CD14-positive monocyte (primary cell): ENCODE results near the gene ELF5. TPM values are rescaled to one million over a fixed set of nuclear protein-coding genes. Genes with fewer than 3 reads are reported as not detected.
A peak's percentile ranks its signal among the peaks of the same experiment; 100 is the strongest.

ENCODE experiments used
- DNase-seq, 3 donors: peaks; one replicate each; pipeline ENCODE4 v3.0.0-alpha.2; 2011 to 2022
- H2AFZ ChIP-seq: 2 replicates; pipeline ENCODE4 v1.6.0; 2012; ENCODE audit warnings: mild to moderate bottlenecking, low read depth, low read length, inconsistent platforms; ENCODE audit not compliant: insufficient read depth, poor library complexity, severe bottlenecking
- H3K27ac ChIP-seq, 2 donors: 1 replicate in 1 of 2; 2 replicates in 1 of 2; pipeline ENCODE4 v1.5.1; 2012 to 2013; ENCODE audit warnings: low read length in 2 of 2, control low read depth in 1 of 2, inconsistent platforms in 1 of 2, low read depth in 1 of 2, mild to moderate bottlenecking in 1 of 2
- H3K27me3 ChIP-seq, 2 donors: one replicate each; pipeline versions ENCODE4 v1.6.0 to v1.6.1; 2011 to 2013; ENCODE audit warnings: low read length in 2 of 2; ENCODE audit not compliant: control insufficient read depth in 2 of 2, insufficient read depth in 2 of 2
- H3K36me3 ChIP-seq, 2 donors: replicated peaks in 1 of 2; 1 replicate in 1 of 2; 2 replicates in 1 of 2; pipeline versions ENCODE4 v1.5.1 to v1.6.1; 2012 to 2013; ENCODE audit warnings: low read length in 2 of 2, control low read depth in 1 of 2, inconsistent platforms in 1 of 2, mild to moderate bottlenecking in 1 of 2; ENCODE audit not compliant: insufficient read depth in 2 of 2, control insufficient read depth in 1 of 2
- H3K4me1 ChIP-seq, 2 donors: 1 replicate in 1 of 2; 2 replicates in 1 of 2; pipeline versions ENCODE4 v1.5.1 to v1.6.1; 2012 to 2013; ENCODE audit warnings: low read length in 2 of 2, control low read depth in 1 of 2, inconsistent platforms in 1 of 2, mild to moderate bottlenecking in 1 of 2, moderate library complexity in 1 of 2; ENCODE audit not compliant: insufficient read depth in 2 of 2, control insufficient read depth in 1 of 2
- H3K4me2 ChIP-seq: replicated peaks from 2 replicates; pipeline ENCODE3; 2012; ENCODE audit warnings: low read length, moderate library complexity, mild to moderate bottlenecking; ENCODE audit not compliant: poor library complexity, severe bottlenecking; ENCODE audit errors: extremely low read depth
- H3K4me3 ChIP-seq, 3 experiments: fragments of 200-600 bp in 1 of 3; sonication (generic) in 1 of 3; replicated peaks in 1 of 3; 1 replicate in 2 of 3; 2 replicates in 1 of 3; pipeline ENCODE4 v1.5.1; 2011 to 2013; ENCODE audit warnings: low read length in 3 of 3, mild to moderate bottlenecking in 3 of 3, control low read depth in 2 of 3, low read depth in 2 of 3, inconsistent platforms in 1 of 3, moderate library complexity in 1 of 3
- H3K79me2 ChIP-seq: 2 replicates; pipeline ENCODE4 v1.6.0; 2012; ENCODE audit warnings: mild to moderate bottlenecking, control low read depth, inconsistent platforms, low read length, moderate library complexity; ENCODE audit not compliant: insufficient read depth
- H3K9ac ChIP-seq: 2 replicates; pipeline ENCODE4 v1.6.0; 2017; ENCODE audit warnings: low read length, mild to moderate bottlenecking; ENCODE audit not compliant: insufficient read depth, poor library complexity, severe bottlenecking
- H3K9me3 ChIP-seq, 2 donors: replicated peaks in 1 of 2; 1 replicate in 1 of 2; 2 replicates in 1 of 2; pipeline versions ENCODE4 v1.5.1 to v1.6.1; 2012 to 2013; ENCODE audit warnings: low read length in 2 of 2, control low read depth in 1 of 2; ENCODE audit not compliant: control insufficient read depth in 1 of 2, insufficient read depth in 1 of 2
- H4K20me1 ChIP-seq: 2 replicates; pipeline ENCODE4 v1.6.0; 2012; ENCODE audit warnings: mild to moderate bottlenecking, low read length, control low read depth, moderate library complexity; ENCODE audit not compliant: insufficient read depth
- H3K27ac Mint-ChIP-seq, 7 donors: one replicate each; pipeline ENCODE4 v1.8.0; 2020; ENCODE audit warnings: mild to moderate bottlenecking in 7 of 7, mixed read lengths in 7 of 7, moderate library complexity in 6 of 7, inconsistent platforms in 2 of 7
- H3K27me3 Mint-ChIP-seq, 3 donors: one replicate each; pipeline ENCODE4 v1.8.0; 2021 to 2022; ENCODE audit warnings: low read depth in 3 of 3, mild to moderate bottlenecking in 3 of 3, mixed read lengths in 3 of 3, moderate library complexity in 3 of 3, inconsistent platforms in 1 of 3
- H3K36me3 Mint-ChIP-seq, 2 donors: one replicate each; pipeline ENCODE4 v1.8.0; 2020; ENCODE audit warnings: mixed read lengths in 2 of 2, inconsistent platforms in 1 of 2, mild to moderate bottlenecking in 1 of 2
- H3K4me1 Mint-ChIP-seq: one replicate; pipeline ENCODE4 v1.8.0; 2020; ENCODE audit warnings: mild to moderate bottlenecking, mixed read lengths
- H3K4me3 Mint-ChIP-seq, 2 donors: one replicate each; pipeline ENCODE4 v1.8.0; 2020; ENCODE audit warnings: mild to moderate bottlenecking in 2 of 2, mixed read lengths in 2 of 2, moderate library complexity in 1 of 2
- H3K9me3 Mint-ChIP-seq, 7 donors: one replicate each; pipeline ENCODE4 v1.8.0; 2020 to 2022; ENCODE audit warnings: mixed read lengths in 7 of 7, mild to moderate bottlenecking in 6 of 7, moderate library complexity in 6 of 7, inconsistent platforms in 2 of 7
- WGBS: methylation state at CpG from one replicate; pipeline ENCODE4 v1.1.5; 2013; ENCODE audit warnings: missing lambda C conversion rate; ENCODE audit not compliant: insufficient coverage; 5-methylcytosine and 5-hydroxymethylcytosine counted together
- intact Hi-C, 2 donors: fragments of 100-400 bp; cut with micrococcal nuclease; formaldehyde crosslinking; loops; one replicate each; pipeline versions ENCODE4 v1.15.0 to v1.15.1; 2023
- polyA plus RNA-seq, 3 donors: library from polyadenylated mRNA; depleted of rRNA in 1 of 3; unstranded in 2 of 3; stranded (reverse) in 1 of 3; fragments of 300-500 nt in 2 of 3; fragments of >200 nt in 1 of 3; fragmentation: Illumina TruSeq in 2 of 3; gene quantifications; 1 replicate in 2 of 3; 2 replicates in 1 of 3; pipeline ENCODE4 v1.2.3, GENCODE V29; 2012 to 2021
- TF ChIP-seq, protein P1 (sequence below): fragments of 200-600 bp; IDR thresholded peaks from one replicate; pipeline ENCODE4 v1.8.0; 2022; ENCODE audit warnings: antibody characterized with exemption, mild to moderate bottlenecking

ELF5 gene
- polyA plus RNA-seq, 3 donors = 0.27 TPM; not detected in 2

GRCh38 chr11:34495239-34495723 lies 18.3 kb downstream of the ELF5 start:
- H3K79me2 ChIP-seq = no peaks in the 10 kb centered on the region
- H3K27ac ChIP-seq = no peak overlapping the region
- H3K4me1 ChIP-seq = no peaks in the 10 kb centered on the region
- no peak overlapping the region for H3K27ac Mint-ChIP-seq
- intact Hi-C loops = loop anchor here in 1 of 2 donors (10.0 kb wide), 1 partner anchor 320 kb away; no protein-coding TSS in a partner anchor
- no peak overlapping the region for H3K4me3 Mint-ChIP-seq
- TF ChIP-seq, protein P1, sequence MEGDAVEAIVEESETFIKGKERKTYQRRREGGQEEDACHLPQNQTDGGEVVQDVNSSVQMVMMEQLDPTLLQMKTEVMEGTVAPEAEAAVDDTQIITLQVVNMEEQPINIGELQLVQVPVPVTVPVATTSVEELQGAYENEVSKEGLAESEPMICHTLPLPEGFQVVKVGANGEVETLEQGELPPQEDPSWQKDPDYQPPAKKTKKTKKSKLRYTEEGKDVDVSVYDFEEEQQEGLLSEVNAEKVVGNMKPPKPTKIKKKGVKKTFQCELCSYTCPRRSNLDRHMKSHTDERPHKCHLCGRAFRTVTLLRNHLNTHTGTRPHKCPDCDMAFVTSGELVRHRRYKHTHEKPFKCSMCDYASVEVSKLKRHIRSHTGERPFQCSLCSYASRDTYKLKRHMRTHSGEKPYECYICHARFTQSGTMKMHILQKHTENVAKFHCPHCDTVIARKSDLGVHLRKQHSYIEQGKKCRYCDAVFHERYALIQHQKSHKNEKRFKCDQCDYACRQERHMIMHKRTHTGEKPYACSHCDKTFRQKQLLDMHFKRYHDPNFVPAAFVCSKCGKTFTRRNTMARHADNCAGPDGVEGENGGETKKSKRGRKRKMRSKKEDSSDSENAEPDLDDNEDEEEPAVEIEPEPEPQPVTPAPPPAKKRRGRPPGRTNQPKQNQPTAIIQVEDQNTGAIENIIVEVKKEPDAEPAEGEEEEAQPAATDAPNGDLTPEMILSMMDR = no peak
- no peak overlapping the region for H2AFZ ChIP-seq
- H3K27me3 Mint-ChIP-seq = peaks cover 0 to 1% (median 1%) of the 10 kb centered on the region in 3 donors
- H3K9me3 ChIP-seq = no peaks in the 10 kb centered on the region
- no peaks in the 10 kb centered on the region for H3K27me3 ChIP-seq
- DNase-seq = no peak
- H3K9ac ChIP-seq = no peak overlapping the region
- peaks cover 4% of the 10 kb centered on the region for H3K4me1 Mint-ChIP-seq
- 98% methylated on average over 6 of the region's 12 CpGs for WGBS
- H3K36me3 ChIP-seq = no peaks in the 10 kb centered on the region
- H4K20me1 ChIP-seq = no peaks in the 10 kb centered on the region
- peaks cover 0 to 2% (median 0%) of the 10 kb centered on the region in 7 donors for H3K9me3 Mint-ChIP-seq
- no peak overlapping the region for H3K4me2 ChIP-seq
- H3K36me3 Mint-ChIP-seq = no peaks in the 10 kb centered on the region
- no peak overlapping the region for H3K4me3 ChIP-seq

DNA sequence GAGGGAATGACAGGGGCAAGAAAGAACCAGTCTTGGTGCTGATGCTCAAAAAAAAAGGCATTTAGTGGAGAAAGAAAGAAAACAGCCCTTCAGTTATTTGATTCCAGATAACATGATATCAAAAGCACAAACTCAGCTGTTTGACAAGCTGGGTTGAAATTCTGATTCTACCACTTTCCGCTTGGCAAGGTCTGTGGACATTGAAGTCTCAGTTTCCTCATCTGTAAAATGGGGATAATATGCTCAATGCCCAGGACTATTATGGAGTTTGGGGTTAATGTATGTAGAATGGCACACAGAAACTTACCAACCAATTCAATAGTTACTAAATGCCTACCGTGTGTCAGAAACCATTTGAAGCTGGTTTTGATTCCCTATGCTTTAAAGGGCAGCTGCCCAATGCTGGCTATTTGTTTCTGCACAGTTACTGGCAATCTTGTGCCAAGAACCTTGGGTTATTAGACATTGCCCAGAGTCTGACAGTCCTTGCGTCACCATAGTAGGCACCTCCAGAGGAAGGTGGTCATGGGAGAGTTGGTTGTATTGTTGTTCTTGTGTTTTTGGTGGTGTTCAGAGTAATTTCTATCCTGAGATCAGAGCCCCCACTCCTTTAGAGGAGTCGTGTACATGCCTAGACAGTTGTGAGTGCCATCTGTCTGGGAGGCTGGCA lies 19.5 kb downstream of the ELF5 start:
- no peaks in the 10 kb centered on the region for H3K79me2 ChIP-seq
- no peaks in the 10 kb centered on the region for H3K9me3 ChIP-seq
- no peaks in the 10 kb centered on the region for H3K4me1 ChIP-seq
- H3K36me3 Mint-ChIP-seq = no peaks in the 10 kb centered on the region
- no peak overlapping the region for H3K27ac ChIP-seq
- 94% methylated on average over 3 of the region's 4 CpGs for WGBS
- H3K9ac ChIP-seq = no peak overlapping the region
- no peaks in the 10 kb centered on the region for H3K27me3 ChIP-seq
- H2AFZ ChIP-seq = no peak overlapping the region
- no peak for DNase-seq
- H3K9me3 Mint-ChIP-seq = peaks cover 0 to 2% (median 0%) of the 10 kb centered on the region in 7 donors
- H3K4me3 ChIP-seq = no peak overlapping the region
- intact Hi-C loops = loop anchor here in 1 of 2 donors (10.0 kb wide), 1 partner anchor 319 kb away; no protein-coding TSS in a partner anchor
- TF ChIP-seq, protein P1 = no peak
- H3K27ac Mint-ChIP-seq = peak overlapping the region in 1 of 7 donors; percentile 62
- H3K4me3 Mint-ChIP-seq = peak overlapping the region in 1 of 2 donors; percentile 48
- peaks cover 4% of the 10 kb centered on the region for H3K4me1 Mint-ChIP-seq
- H3K36me3 ChIP-seq = no peaks in the 10 kb centered on the region
- peaks cover 0 to 1% (median under 1%) of the 10 kb centered on the region in 3 donors for H3K27me3 Mint-ChIP-seq
- no peaks in the 10 kb centered on the region for H4K20me1 ChIP-seq
- H3K4me2 ChIP-seq = no peak overlapping the region
